ENCODE measurements around the gene TSPAN18.

DNA sequence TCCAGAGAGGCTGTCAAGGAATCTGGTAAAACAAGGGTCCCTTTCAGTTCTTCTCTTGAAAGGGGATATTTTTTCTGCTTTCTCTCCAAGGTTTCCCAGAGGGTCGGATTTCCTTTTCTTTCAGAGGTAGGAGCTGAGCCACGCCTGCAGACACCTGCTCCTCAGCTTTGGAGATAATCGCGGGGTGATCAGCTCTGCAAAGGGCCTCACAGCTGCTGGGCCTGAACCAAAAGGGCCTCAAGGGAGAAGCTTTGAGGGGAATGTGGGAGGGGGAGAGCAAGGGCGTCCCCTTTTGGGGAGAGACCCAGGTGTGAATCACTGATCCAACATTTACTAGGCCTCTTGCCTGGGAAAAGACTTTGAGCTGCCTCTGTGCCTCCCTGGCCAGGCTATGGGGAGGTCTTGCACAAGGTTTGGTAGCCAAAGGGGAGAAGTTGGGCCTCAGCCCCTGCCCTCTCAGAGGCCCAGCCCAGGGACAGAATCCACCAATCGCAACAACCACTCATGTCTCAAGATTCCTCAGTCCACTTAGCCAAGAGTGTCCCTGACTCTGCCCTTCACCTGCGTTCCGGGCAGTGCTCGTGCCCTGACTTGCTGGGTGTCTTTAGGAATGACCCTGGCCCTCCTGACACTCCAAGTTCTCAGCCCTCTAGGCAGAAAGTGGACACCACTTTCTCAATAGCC lies 237.9 kb downstream of the TSPAN18 start:
- TF ChIP-seq, protein P1, sequence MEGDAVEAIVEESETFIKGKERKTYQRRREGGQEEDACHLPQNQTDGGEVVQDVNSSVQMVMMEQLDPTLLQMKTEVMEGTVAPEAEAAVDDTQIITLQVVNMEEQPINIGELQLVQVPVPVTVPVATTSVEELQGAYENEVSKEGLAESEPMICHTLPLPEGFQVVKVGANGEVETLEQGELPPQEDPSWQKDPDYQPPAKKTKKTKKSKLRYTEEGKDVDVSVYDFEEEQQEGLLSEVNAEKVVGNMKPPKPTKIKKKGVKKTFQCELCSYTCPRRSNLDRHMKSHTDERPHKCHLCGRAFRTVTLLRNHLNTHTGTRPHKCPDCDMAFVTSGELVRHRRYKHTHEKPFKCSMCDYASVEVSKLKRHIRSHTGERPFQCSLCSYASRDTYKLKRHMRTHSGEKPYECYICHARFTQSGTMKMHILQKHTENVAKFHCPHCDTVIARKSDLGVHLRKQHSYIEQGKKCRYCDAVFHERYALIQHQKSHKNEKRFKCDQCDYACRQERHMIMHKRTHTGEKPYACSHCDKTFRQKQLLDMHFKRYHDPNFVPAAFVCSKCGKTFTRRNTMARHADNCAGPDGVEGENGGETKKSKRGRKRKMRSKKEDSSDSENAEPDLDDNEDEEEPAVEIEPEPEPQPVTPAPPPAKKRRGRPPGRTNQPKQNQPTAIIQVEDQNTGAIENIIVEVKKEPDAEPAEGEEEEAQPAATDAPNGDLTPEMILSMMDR (IDR thresholded peaks at IDR 0.05), result no peak
- peak in 2 of 4 donors; percentile 38 to 72 for TF ChIP-seq POLR2A (IDR thresholded peaks at IDR 0.05)
